PC-9 (cell line): ENCODE results near the gene COL5A1.

Experiments used
- EZH2 ChIP-seq: fragments of 200-600 bp; sonication (generic); IDR thresholded peaks from 2 replicates; pipeline ENCODE4 v1.8.0; 2017; ENCODE audit warnings: antibody characterized with exemption, low read depth
- TF ChIP-seq, protein P1 (sequence below): fragments of 200-600 bp; sonication (generic); conservative IDR thresholded peaks from 2 replicates; pipeline ENCODE4 v1.6.1; 2017; ENCODE audit warnings: mixed run types, antibody characterized with exemption, mild to moderate bottlenecking, moderate library complexity

DNA sequence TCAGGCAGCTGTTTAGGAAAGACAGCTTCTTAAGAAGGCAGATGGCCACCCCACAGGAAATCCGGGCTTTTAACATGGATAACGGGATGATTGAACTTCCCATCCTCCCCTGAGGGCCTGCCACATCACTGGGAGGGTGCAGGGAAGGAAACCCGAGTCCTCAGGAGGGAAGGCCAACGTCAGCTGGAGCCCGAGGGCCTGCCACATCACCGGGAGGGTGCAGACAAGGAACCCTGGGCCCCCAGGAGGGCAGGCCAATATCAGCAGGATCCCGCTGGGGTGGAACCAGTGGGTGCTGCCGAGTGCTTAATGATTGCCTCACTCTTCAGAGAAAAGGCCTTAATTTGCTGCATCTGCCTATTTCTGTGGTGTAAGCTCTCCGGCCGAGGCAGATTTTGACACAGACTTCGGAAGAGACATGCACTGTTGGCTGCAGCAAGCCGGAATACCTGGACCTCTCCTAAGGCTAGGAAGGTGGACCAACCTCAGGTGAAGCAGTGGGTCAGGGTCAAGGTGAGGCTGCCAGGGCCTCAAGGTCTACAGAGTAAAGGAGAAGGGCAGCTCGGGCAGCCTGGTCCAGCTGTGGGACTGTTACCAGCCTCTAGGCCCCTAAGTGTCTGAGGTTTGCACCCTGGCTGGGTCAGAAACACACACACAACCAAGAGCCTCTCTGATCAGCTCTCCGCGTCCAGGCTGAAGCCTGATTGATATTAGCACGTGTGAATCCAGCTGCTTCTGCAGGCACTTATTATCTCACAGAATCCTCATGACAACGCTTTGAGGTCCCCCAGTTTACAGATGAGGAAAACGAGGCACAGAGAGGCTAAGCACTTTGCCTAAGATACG, 14.8 kb upstream of the COL5A1 start:
- TF ChIP-seq EZH2 = no peak
- TF ChIP-seq, protein P1, sequence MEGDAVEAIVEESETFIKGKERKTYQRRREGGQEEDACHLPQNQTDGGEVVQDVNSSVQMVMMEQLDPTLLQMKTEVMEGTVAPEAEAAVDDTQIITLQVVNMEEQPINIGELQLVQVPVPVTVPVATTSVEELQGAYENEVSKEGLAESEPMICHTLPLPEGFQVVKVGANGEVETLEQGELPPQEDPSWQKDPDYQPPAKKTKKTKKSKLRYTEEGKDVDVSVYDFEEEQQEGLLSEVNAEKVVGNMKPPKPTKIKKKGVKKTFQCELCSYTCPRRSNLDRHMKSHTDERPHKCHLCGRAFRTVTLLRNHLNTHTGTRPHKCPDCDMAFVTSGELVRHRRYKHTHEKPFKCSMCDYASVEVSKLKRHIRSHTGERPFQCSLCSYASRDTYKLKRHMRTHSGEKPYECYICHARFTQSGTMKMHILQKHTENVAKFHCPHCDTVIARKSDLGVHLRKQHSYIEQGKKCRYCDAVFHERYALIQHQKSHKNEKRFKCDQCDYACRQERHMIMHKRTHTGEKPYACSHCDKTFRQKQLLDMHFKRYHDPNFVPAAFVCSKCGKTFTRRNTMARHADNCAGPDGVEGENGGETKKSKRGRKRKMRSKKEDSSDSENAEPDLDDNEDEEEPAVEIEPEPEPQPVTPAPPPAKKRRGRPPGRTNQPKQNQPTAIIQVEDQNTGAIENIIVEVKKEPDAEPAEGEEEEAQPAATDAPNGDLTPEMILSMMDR = no peak
